ENCODE results near the gene SYCE1L.

SYCE1L gene

GRCh38 chr16:77206533-77206932 is 7.3 kb downstream of the SYCE1L start:
- H2AFZ ChIP-seq (ENCODE audit: insufficient read depth, low read length, poor library complexity): no peak overlapping the region
- no peak overlapping the region for H3K18ac ChIP-seq (ENCODE audit: low read length)
- no peak overlapping the region for H3K27ac ChIP-seq (ENCODE audit: low read depth, low read length)
- no peaks in the 10 kb centered on the region for H3K36me3 ChIP-seq (ENCODE audit: control insufficient read depth in 1 of 2, insufficient read depth in 2 of 2, low read length in 2 of 2)
- no peak overlapping the region for H3K4me2 ChIP-seq (ENCODE audit: low read length)
- no peak overlapping the region for H3K23ac ChIP-seq (ENCODE audit: low read length)
- peaks cover 4 to 12% of the 10 kb centered on the region in 2 experiments for H3K4me1 ChIP-seq (ENCODE audit: control insufficient read depth in 1 of 2, insufficient read depth in 2 of 2, low read length in 2 of 2)
- no peak overlapping the region for H2BK12ac ChIP-seq (ENCODE audit: low read length)
- peaks cover 2% of the 10 kb centered on the region for H3K9me3 ChIP-seq (ENCODE audit: insufficient read depth, low read depth, low read length)
- no peak overlapping the region for H4K91ac ChIP-seq (ENCODE audit: low read depth, low read length)
- H4K8ac ChIP-seq (ENCODE audit: low read depth, low read length): no peak overlapping the region
- no peak overlapping the region for H2BK5ac ChIP-seq (ENCODE audit: low read depth, low read length, poor library complexity)
- no peaks in the 10 kb centered on the region for H3K27me3 ChIP-seq (ENCODE audit: insufficient read depth, low read length)
- H4K12ac ChIP-seq (ENCODE audit: low read depth, low read length): no peak overlapping the region
- H3K14ac ChIP-seq (ENCODE audit: low read length): no peak overlapping the region
- no peak overlapping the region for H3K9ac ChIP-seq (ENCODE audit: low read length)
- no peaks in the 10 kb centered on the region for H3K79me1 ChIP-seq (ENCODE audit: low read length)
- no peak overlapping the region for H2AK5ac ChIP-seq (ENCODE audit: low read length)
- no peak for DNase-seq
- no peak overlapping the region for H2BK120ac ChIP-seq (ENCODE audit: insufficient read depth, low read length, poor library complexity)
- no peaks in the 10 kb centered on the region for H3K79me2 ChIP-seq (ENCODE audit: control insufficient read depth, insufficient read depth, low read length, poor library complexity)
- H3K4me3 ChIP-seq (ENCODE audit: low read depth, low read length): no peak overlapping the region
- WGBS (ENCODE audit: extremely low coverage, insufficient coverage, insufficient read length): no CpG with 5 or more reads among the region's 2 CpGs
- H3K4ac ChIP-seq (ENCODE audit: low read depth, low read length): no peak overlapping the region

- Histone ChIP-seq H3K27ac (ENCODE audit: low read depth, low read length) (no peak overlapping the region), H2BK12ac (ENCODE audit: low read length) (no peak overlapping the region), H2AK5ac (ENCODE audit: low read length) (no peak overlapping the region), H3K79me1 (ENCODE audit: low read length) (no peaks in the 10 kb centered on the region), H3K18ac (ENCODE audit: low read length) (no peak overlapping the region), H3K23ac (ENCODE audit: low read length) (no peak overlapping the region), H2BK120ac (ENCODE audit: insufficient read depth, low read length, poor library complexity) (no peak overlapping the region), H3K9me3 (ENCODE audit: insufficient read depth, low read depth, low read length) (peaks cover 2% of the 10 kb centered on the region), H3K4me1 (ENCODE audit: control insufficient read depth in 1 of 2, insufficient read depth in 2 of 2, low read length in 2 of 2) (peaks cover 4 to 12% of the 10 kb centered on the region in 2 experiments), H2BK5ac (ENCODE audit: low read depth, low read length, poor library complexity) (no peak overlapping the region), H3K4me2 (ENCODE audit: low read length) (no peak overlapping the region), H3K4me3 (ENCODE audit: low read depth, low read length) (no peak overlapping the region), H3K14ac (ENCODE audit: low read length) (no peak overlapping the region), H4K91ac (ENCODE audit: low read depth, low read length) (no peak overlapping the region), H3K4ac (ENCODE audit: low read depth, low read length) (no peak overlapping the region), H4K12ac (ENCODE audit: low read depth, low read length) (no peak overlapping the region), H3K36me3 (ENCODE audit: control insufficient read depth in 1 of 2, insufficient read depth in 2 of 2, low read length in 2 of 2) (no peaks in the 10 kb centered on the region), H3K27me3 (ENCODE audit: insufficient read depth, low read length) (no peaks in the 10 kb centered on the region), H3K9ac (ENCODE audit: low read length) (no peak overlapping the region), H4K8ac (ENCODE audit: low read depth, low read length) (no peak overlapping the region), H2AFZ (ENCODE audit: insufficient read depth, low read length, poor library complexity) (no peak overlapping the region), H3K79me2 (ENCODE audit: control insufficient read depth, insufficient read depth, low read length, poor library complexity) (no peaks in the 10 kb centered on the region)
- DNase-seq: no peak
- no CpG with 5 or more reads among the region's 5 CpGs for WGBS (ENCODE audit: extremely low coverage, insufficient coverage, insufficient read length)
These were observed 7.8 kb downstream of the SYCE1L start for GRCh38 chr16:77207030-77207429.

GRCh38 chr16:77208382-77208781 is 9.2 kb downstream of the SYCE1L start:
- H3K14ac ChIP-seq (ENCODE audit: low read length): no peak overlapping the region
- H3K23ac ChIP-seq (ENCODE audit: low read length): no peak overlapping the region
- no peak overlapping the region for H2BK5ac ChIP-seq (ENCODE audit: low read depth, low read length, poor library complexity)
- no peak for DNase-seq
- H3K36me3 ChIP-seq (ENCODE audit: control insufficient read depth in 1 of 2, insufficient read depth in 2 of 2, low read length in 2 of 2): no peaks in the 10 kb centered on the region
- no peak overlapping the region for H4K91ac ChIP-seq (ENCODE audit: low read depth, low read length)
- H4K8ac ChIP-seq (ENCODE audit: low read depth, low read length): no peak overlapping the region
- no peak overlapping the region for H3K9ac ChIP-seq (ENCODE audit: low read length)
- H2BK12ac ChIP-seq (ENCODE audit: low read length): no peak overlapping the region
- no peak overlapping the region for H2BK120ac ChIP-seq (ENCODE audit: insufficient read depth, low read length, poor library complexity)
- no peak overlapping the region for H2AK5ac ChIP-seq (ENCODE audit: low read length)
- H3K4me2 ChIP-seq (ENCODE audit: low read length): no peak overlapping the region
- no peak overlapping the region for H3K27ac ChIP-seq (ENCODE audit: low read depth, low read length)
- no peak overlapping the region for H4K12ac ChIP-seq (ENCODE audit: low read depth, low read length)
- H3K79me2 ChIP-seq (ENCODE audit: control insufficient read depth, insufficient read depth, low read length, poor library complexity): peaks cover 2% of the 10 kb centered on the region
- no peak overlapping the region for H2AFZ ChIP-seq (ENCODE audit: insufficient read depth, low read length, poor library complexity)
- H3K27me3 ChIP-seq (ENCODE audit: insufficient read depth, low read length): no peaks in the 10 kb centered on the region
- WGBS (ENCODE audit: extremely low coverage, insufficient coverage, insufficient read length): no CpG with 5 or more reads among the region's 3 CpGs
- peaks cover 8 to 16% of the 10 kb centered on the region in 2 experiments for H3K4me1 ChIP-seq (ENCODE audit: control insufficient read depth in 1 of 2, insufficient read depth in 2 of 2, low read length in 2 of 2)
- H3K4ac ChIP-seq (ENCODE audit: low read depth, low read length): no peak overlapping the region
- peaks cover 2% of the 10 kb centered on the region for H3K9me3 ChIP-seq (ENCODE audit: insufficient read depth, low read depth, low read length)
- no peak overlapping the region for H3K4me3 ChIP-seq (ENCODE audit: low read depth, low read length)
- no peak overlapping the region for H3K18ac ChIP-seq (ENCODE audit: low read length)
- peaks cover 7% of the 10 kb centered on the region for H3K79me1 ChIP-seq (ENCODE audit: low read length)

GRCh38 chr16:77211880-77212740 is 12.9 kb downstream of the SYCE1L start:
- peak overlapping the region; percentile 43 for H3K14ac ChIP-seq (ENCODE audit: low read length)
- peaks cover 8 to 14% of the 10 kb centered on the region in 2 experiments for H3K4me1 ChIP-seq (ENCODE audit: control insufficient read depth in 1 of 2, insufficient read depth in 2 of 2, low read length in 2 of 2)
- H3K9ac ChIP-seq (ENCODE audit: low read length): peak overlapping the region; percentile 79
- H3K36me3 ChIP-seq (ENCODE audit: control insufficient read depth in 1 of 2, insufficient read depth in 2 of 2, low read length in 2 of 2): no peaks in the 10 kb centered on the region
- peak overlapping the region; percentile 74 for H2BK120ac ChIP-seq (ENCODE audit: insufficient read depth, low read length, poor library complexity)
- H3K27me3 ChIP-seq (ENCODE audit: insufficient read depth, low read length): no peaks in the 10 kb centered on the region
- no CpG with 5 or more reads among the region's 66 CpGs for WGBS (ENCODE audit: extremely low coverage, insufficient coverage, insufficient read length)
- no peak overlapping the region for H2BK12ac ChIP-seq (ENCODE audit: low read length)
- peaks cover 2% of the 10 kb centered on the region for H3K9me3 ChIP-seq (ENCODE audit: insufficient read depth, low read depth, low read length)
- peak overlapping the region; percentile 72 for H4K91ac ChIP-seq (ENCODE audit: low read depth, low read length)
- H3K4me3 ChIP-seq (ENCODE audit: low read depth, low read length): peak overlapping the region; percentile 79
- no peak overlapping the region for H2AK5ac ChIP-seq (ENCODE audit: low read length)
- H3K79me2 ChIP-seq (ENCODE audit: control insufficient read depth, insufficient read depth, low read length, poor library complexity): peaks cover 2% of the 10 kb centered on the region
- no peak overlapping the region for H3K23ac ChIP-seq (ENCODE audit: low read length)
- peak overlapping the region; percentile 82 for H2AFZ ChIP-seq (ENCODE audit: insufficient read depth, low read length, poor library complexity)
- peak overlapping the region; percentile 49 for H4K12ac ChIP-seq (ENCODE audit: low read depth, low read length)
- peak overlapping the region; percentile 35 for H3K4ac ChIP-seq (ENCODE audit: low read depth, low read length)
- peak overlapping the region; percentile 26 for H2BK5ac ChIP-seq (ENCODE audit: low read depth, low read length, poor library complexity)
- DNase-seq: peak; percentile 54 to 63
- peak overlapping the region; percentile 66 for H4K8ac ChIP-seq (ENCODE audit: low read depth, low read length)
- H3K18ac ChIP-seq (ENCODE audit: low read length): peak overlapping the region; percentile 89
- peak overlapping the region; percentile 40 for H3K27ac ChIP-seq (ENCODE audit: low read depth, low read length)
- peak overlapping the region; percentile 78 for H3K4me2 ChIP-seq (ENCODE audit: low read length)
- H3K79me1 ChIP-seq (ENCODE audit: low read length): peaks cover 7% of the 10 kb centered on the region

All from trophoblast cell (in vitro differentiated cells and primary cell).